HG02798 (cell line): ENCODE measurements around the gene IFNA6.
"Not testable (repeated sequence)": the region's sequence is repeated elsewhere in the genome, so short reads cannot be mapped to it uniquely, and the experiment has no call there.

Experiments used
- ATAC-seq: cut with Tn5 transposase; IDR thresholded peaks from one replicate; pipeline ENCODE4 v1.9.1; 2021; ENCODE audit warnings: mild to moderate bottlenecking; ENCODE audit not compliant: unreplicated experiment, poor library complexity

Gene IFNA6

DNA sequence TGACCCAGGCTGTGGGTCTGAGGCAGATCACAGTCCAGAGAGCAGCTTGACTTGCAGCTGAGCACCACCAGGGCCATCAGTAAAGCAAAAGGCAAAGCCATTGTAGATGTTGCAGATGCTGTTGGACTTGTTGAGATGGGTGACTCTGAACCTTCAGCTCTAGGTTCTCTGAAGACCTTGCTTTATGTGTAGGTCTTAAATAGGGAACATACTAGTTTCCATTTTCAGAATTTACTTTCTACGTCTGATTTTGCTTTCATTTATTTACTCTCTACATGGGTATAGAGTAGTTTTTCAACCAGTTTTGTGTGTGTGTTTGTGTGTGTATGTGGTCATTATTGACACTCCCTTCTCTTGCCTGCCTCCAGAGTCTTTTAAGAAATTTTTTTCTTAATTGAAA is at the start of gene IFNA6:
IFNA6 (minus strand) TSS at position 101 of the 400 bp plus-strand sequence; CDS start at position 101, 0 bp downstream.
- no peak for ATAC-seq

DNA sequence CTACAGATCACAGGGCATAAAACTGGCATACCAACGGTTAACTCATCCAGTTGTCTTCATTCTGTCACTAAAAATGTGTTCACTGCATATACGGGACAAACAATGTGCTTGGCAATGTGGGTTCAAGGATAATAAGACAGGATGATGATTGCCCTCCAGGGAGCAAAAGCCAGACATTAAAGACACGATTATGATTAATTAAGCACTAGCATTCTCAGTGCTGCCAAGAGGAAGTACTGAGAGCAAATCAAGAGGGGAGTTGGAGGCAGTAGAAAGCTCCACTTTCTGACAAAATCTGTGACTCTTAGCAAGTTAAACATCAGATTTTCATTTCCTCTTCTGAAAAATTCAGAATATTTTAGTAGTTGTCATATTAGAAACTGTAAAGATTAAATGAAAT is 49.3 kb upstream of the IFNA6 start:
- ATAC-seq = no peak

DNA sequence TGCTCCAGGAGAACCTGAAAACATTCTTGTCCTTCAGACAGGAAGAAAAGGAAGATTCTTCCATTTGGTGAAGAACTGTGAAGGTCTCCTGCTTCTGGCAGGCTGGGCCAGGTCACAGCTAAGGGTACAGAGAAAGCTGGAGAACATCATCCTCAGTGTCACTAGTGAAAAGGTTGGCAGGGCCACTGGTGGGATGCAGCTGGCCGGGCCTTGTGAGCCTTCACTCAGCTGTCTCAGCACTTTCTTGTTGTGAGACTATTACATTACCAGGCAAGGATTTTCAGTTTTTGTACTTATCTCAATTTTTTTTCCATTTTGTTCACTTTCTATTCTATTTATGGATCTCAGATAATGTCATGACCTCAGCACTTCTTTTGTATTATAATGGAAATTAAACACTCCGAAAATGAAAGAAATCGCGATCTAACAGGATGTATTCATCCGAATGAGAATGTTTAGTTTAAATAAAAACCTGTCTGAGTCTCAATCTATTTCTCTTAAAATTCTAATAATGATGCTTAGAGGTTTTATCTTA is 48.3 kb upstream of the IFNA6 start:
- ATAC-seq = no peak

DNA sequence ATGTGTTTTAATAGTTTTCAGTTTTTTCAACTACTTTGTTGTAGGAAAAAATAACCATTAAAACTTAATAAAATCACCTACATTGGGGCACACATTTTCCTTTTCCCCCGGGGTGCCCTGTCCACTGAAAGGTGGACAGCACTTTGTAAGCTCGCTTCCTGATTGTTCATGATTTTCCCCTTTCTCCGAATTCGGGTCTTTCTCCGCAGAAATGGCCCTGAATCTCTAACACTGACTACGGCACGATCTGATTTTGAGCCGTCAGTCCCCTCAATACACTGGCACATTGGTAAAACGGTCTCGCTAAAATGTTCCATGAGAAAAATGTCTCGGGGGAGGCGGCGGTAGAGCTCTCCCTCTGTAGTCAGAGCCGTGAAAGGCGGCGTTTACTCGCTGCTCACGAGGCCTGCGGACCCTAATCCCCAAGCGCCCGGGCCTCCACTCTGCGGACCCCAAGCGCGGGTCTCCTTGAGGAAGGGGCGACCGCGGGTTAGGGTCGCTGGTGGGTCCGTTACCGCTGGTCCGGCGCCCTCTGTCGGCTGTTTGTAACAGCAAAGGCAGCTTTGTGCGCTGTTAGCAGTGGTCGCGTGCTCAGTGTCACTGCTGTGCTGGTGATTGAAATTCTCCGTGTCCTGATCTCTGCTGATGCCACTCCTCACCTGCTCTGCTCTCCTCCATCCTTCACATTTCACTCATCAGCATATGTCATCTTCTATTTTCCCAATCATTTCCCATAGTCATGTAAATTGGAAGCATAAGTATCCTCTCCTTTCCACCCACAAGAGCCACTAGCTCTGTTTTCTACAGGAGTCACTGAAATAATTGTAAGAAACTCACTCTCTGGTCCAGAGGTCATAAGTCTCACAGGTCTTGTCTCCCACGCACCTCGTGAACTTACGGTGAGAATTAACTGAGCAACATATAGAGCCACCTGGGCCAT is 45.4 kb upstream of the IFNA6 start:
- ATAC-seq = peak; percentile 82

DNA sequence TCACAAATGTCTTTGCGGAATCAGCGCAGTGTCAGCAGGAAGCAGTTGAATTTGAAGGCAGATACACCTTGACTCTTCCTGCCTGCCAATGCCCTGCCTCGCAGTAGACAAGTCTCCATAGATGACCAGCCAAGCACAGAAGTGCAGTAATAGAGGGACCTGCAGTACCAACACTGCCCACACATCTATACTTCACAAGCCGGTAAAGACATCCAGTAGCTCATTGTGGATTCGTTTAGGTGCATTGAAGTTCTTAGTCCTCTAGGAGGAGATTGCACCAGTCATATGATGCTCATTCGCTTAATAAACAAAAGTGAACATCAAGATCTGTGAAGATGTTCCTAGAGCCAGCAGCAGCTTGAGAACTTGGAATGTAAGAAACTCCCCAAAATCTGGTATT is 41.6 kb upstream of the IFNA6 start:
- peak; percentile 83 for ATAC-seq

DNA sequence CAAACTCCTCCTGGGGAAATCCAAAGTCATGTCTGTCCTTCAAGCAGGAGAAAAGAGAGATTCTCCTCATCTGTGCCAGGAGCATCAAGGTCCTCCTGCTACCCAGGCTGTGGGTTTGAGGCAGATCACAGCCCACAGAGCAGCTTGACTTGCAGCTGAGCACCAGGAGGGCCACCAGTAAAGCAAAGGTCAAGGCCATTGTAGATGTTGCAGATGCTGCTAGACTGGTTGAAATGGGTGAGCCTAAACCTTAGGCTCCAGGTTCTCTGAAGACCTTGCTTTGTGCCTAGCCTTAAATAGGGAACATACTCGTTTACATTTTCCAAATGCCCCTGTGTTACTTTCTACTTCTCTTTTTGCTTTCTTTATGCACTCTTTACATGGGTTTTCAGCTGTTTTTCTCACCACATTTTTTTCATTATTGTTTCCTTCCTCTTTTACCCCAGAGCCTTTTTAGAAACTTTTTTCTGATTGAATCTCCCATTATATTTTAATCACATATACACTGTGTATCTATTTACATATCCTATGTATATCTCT is 34.5 kb upstream of the IFNA6 start, which contains the start of gene IFNA2:
IFNA2 (minus strand) TSS at position 268 of the 540 bp plus-strand sequence; CDS start at position 199, 69 bp downstream.
- ATAC-seq = no peak

DNA sequence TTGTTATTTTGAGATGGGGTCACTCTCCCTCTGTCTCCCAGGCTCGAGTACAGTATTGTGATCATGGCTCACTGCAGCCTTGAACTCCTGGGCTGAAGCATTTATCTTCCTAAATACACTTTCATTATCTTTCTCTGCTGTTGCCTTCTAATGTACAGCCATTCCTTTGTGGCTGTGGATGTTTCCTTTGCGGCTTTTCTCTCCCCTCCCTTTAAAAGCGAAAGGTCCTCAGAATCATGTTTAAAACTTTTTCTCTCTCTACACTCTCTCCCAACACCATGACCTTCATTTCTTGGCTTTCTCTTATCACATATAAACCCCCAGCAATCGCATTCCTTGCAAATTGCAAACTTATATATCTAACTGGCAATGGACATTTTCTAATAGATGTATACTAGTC is 32.9 kb upstream of the IFNA6 start:
- ATAC-seq = no peak

DNA sequence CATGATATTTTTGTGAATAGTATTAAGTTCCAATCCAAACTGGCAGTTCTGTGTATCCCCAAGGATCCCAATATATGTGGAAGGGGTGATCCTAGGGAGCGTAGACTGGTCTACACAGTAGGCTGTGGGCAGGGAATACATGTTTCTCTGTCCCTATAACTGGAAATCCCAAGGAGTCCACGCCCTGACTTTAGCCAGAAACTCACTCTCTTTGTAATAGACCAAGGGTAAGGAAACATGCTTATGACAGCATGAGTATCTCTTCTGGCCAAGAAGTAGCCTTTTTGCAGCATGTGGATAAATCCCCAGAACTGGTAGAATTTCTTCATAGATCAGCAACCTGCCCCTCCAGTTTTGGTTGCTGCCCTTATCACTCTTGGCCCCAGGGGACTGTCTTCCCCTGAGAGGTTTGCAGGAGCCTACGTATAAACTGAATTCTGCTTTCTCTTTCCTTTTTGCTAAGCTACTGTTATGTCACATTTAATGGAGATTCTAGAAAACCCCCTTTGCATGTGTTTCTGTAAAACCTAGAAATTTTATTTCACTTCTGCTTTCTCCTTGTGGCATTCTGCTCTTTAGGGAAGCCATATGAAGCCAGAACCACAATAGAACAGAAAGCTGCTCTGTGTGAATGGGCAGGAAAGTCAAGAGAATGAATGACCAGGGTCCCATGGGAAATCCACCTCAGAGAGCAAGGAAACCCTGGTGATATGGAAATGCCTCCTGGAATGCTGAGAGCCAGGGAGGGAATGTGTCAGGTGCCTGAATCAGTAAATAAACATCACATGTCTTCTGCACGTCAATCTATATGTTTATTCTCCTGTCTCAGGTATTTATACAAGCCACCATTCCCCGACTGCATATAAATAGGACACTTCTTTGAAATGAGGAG is 31.0 kb upstream of the IFNA6 start:
- peak; percentile 99 for ATAC-seq

DNA sequence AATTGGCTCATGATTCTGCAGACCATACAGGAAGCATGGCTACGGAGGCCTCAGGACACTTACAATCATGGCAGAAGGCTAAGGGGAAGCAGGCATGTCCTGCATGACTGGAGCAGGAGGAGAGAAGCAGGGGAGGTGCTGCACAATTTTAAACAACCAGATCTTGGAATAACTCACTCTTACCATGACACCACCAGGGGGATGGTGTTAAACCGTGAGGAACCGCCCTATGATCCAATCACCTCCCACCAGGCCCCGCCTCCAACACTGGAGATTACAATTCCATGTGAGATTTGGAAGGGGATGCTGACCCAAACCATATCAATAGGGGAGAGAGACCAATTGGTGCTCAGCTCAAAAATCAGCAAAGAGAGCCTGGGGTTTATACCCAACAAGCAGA is 20.8 kb upstream of the IFNA6 start:
- not testable (repeated sequence) for ATAC-seq

DNA sequence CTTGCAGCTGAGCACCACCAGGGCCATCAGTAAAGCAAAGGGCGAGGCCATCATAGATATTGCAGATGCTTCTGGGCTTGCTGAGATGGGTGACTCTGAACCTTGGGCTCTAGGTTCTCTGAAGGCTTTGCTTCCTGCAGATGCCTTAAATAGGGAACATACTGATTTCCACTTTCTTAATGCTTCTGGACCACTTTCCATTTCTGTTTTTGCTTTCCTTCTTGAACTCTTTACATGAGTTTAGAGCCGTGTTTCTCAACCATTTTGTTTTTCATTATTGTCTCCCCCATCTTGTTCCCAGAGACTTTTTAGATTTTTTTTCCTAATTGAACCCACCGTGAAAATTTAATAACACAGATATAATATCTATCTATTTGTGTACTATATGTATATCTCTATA is 17.3 kb upstream of the IFNA6 start, which contains the start of gene IFNA13:
IFNA13 (minus strand) TSS at position 101 of the 400 bp plus-strand sequence; CDS start at position 54, 47 bp downstream.
- ATAC-seq = no peak

DNA sequence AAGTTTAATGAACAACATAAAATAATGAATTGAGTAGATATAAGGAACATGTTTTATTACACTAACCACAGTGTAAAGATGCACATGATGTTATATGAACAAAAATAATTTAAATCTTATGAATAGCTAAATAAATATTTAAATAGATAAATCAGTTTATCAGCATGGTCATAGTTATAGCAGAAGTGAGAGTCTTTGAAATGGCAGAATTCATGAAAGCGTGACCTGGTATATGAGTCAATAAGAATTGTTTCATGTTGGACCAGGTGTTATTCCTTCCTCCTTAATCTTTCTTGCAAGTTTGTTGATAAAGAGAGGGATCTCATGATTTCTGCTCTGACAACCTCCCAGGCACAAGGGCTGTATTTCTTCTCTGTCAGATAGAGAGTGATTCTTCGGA is 16.5 kb upstream of the IFNA6 start:
- ATAC-seq = peak; percentile 61

DNA sequence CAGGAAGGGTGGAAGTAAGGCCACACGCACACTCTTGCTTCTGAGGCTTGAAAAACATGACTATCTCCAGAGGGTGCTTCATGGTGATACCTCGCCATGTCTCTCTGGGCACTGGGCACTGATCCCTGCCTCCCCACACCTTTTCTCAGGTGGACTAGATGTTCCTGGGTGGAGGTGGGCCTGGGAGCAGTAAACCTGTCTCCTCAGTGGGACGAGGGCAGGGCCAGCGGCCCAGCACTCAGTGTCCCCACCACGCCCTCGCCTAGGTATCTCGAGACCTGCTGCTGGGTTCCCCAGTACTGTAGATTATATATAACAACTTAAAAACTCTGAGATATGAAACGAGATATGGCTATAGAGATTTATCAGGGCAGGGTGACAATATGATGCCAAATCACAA is 11.6 kb upstream of the IFNA6 start:
- ATAC-seq = no peak

DNA sequence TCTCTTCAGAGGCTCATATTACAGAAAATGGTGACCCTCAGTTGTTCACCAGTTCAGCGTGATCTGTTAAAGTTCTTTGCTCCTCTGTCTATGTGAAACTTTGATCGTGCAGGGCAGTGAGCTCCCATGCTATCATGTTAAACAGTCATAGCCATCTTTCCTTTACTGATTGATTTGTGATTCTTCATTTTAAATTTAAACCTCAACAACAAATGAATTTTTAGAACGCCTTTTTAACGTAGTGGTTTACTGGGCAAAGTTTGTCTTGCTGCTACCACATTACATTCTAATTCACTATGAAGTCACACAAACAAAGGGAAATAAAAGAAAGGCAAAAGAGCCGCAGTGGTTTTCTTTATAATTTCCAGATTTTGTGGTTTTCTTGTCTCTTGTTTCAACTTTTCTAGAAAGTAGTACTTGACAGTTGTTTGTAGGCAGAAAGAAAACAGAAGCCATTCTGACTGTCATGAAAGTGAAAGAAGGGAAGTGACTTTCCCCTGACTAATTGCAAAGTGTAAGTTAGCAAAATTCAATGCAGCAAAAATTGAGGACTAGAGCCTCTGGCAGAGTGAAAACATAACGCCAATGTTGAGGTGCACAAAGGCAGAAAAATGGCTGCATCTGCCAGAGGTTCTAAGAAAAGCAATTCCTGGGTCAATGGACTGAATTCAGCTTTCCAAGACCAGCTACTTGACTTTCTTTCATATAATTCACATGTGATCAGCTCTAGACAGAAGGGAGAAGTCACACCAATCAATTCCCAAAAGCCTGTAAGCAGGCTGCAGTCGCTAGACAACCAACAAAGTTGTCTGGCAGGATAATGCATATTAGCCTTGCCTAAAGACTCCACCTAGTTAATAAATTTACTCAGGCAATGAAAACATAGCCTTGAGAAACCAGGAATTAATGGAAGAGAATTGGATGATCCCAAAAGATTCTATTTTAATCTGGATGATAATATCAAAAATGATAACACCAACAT is 7.1 kb upstream of the IFNA6 start:
- peak; percentile 92 for ATAC-seq

DNA sequence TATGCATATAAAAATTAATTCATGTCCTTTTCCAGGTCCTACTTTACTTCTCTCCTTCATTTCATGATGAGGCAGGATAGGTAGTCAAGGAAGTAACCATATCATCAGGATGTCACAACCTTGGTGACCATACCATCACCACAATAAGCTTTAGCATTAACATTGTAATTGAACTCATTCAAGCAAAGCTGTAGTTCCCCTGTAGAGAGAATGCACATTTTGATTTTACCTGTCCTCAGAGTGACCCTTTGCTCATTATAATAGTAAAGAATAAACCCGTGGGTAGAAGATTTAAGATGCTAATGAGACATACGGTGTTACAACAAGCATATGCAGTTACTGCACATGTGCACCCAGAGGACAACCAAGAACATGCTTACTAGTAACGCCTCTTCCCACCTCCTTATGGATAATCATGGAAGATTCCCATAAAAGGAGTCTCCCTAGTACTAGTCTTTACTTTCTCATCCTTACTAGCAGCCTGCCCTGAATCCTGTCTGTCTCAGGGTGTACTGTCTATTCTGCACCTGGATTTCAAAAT is 2.2 kb downstream of the IFNA6 start:
- no peak for ATAC-seq

DNA sequence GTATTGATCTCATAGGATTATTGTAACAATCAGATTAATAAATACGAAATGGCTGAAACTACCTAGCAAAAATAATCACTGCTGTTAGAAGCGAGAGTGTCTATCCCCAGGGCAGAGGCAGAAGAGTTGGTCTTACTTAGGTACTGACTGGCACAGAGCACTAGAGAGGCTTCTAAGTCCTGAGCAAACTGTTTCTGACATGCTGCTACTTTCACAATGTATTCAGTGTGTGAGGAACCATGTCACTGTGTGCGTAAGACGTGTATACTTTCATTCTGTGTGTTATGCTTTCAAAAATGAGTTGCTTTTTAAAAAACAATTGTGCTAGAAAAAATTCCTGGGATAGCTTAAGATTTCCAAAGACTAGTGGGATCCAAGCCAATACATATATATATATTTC is 10.0 kb downstream of the IFNA6 start:
- ATAC-seq = no peak

DNA sequence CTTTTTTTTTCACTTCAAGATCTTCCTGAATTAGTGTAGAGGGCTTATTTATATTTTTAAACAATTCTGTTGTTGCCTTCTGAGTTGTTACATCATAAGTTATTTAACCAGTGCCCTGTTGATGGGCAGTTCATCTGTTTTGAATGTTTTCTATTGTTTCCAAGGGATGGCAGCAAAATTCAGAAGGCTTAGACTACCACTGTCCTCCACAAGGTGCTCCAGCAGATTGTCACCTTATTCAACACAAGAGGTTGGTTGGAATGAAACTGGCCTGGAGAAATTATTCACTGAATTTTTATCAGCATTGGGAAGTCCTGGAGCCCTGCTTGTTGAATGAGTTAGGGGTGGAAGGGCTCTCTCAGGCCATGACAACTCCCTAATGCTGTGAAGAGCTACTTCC is 14.2 kb downstream of the IFNA6 start:
- ATAC-seq = no peak

DNA sequence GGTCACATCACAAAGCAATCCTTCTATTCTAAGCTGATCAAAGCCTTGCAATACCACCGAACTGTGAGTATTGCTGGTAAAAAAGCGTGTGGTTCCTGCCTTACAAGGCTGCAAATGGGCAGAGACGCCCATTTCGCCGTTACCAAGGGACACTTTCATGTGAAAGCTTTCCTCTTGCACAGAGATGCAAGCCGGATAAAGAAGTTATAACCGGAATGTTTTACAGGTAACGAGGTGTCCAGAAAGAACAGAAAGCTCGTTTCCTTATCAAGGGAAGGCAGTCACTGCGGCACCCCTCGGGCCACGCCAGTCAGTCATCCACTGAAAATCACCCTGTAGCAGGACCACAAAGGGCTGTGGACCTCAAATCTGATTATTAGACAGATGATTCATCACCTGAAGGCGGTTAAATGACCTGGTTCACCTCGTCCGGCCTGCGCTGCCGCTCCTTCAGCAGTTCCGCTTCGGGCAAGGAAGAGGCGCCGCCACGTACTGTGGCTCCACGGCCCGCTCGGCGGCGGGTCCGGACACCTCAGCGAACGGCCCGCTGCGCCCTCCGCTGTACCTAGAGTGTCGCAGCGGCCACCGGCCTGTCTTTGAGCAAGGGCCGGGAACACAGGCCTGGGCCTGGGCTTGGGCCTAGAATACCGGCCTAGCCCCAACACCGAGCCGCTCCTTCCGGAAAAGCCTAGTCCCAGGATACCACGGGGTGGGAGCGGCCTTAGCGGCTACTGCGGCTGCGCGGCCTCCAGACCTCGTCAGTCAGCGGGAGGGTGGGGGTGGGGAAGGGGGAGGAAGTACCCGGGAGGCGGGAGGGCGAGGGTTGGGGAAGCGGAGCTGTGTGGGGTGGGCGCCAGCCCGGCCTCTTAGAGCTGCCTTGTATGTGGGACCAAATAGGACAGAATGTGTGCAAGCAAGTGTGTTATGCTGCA is 15.7 kb downstream of the IFNA6 start, which contains the start of gene KLHL9:
KLHL9 (minus strand) TSS at position 704 of the 932 bp plus-strand sequence; CDS start at position 159, 545 bp downstream.
- peak; percentile 94 for ATAC-seq

DNA sequence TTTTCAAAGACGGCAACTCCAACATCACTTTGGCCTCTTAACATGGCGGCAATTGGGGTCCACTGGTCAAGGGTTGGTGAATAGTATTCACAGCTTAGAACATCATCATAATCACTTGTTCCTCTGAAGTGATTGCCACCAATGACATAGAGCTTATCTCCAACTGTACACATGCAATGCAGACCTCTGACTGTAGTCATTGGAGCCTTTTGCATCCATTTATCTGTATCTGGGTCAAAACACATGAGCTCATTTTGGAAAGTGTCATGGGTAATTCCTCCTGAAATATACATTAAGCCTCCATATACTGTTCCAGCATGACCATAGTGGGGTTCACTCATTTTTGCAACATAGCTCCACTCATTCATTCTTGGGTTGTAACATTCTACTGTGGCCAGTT is 17.5 kb downstream of the IFNA6 start:
- ATAC-seq = no peak
